Measurements from ENCODE around the gene SEC14L5.
A peak's percentile ranks its signal among the peaks of the same experiment; 100 is the strongest.
"Not testable (repeated sequence)": the region's sequence is repeated elsewhere in the genome, so short reads cannot be mapped to it uniquely, and the experiment has no call there.

SEC14L5 gene

DNA sequence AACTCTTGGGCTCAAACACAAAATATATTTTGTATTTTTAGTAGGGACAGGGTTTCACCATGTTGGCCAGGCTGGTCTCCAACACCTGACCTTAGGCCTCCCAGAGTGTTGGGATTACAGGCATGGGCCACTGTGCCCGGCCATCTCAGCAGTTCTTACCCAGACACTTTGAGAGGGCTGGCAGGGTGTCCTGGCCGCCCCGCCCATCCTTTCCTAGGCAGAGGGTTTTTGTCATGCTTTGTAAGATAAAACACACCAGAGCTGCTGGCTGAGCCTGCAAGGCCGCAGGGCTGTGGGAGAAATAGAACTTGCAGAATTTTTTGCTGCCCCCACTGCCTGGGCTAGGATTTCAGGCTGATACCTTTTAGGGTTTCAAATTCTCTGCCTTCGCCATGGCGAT lies 29.9 kb upstream of the SEC14L5 start:
- no peak overlapping the region for H3K4me3 ChIP-seq (ENCODE audit: low read length in 2 of 2)
- no peaks in the 10 kb centered on the region for H3K36me3 ChIP-seq (ENCODE audit: control insufficient read depth in 2 of 2, insufficient read depth in 2 of 2, low read length in 2 of 2)
- peaks cover 0 to 5% of the 10 kb centered on the region in 2 donors for H3K9me3 ChIP-seq (ENCODE audit: control insufficient read depth in 2 of 2, low read length in 2 of 2)
- H3K4me1 ChIP-seq (ENCODE audit: control insufficient read depth in 2 of 2, insufficient read depth in 2 of 2, low read length in 2 of 2), result no peaks in the 10 kb centered on the region
- H3K9ac ChIP-seq (ENCODE audit: low read depth in 1 of 2, low read length in 2 of 2), result no peak overlapping the region
- no peaks in the 10 kb centered on the region for H3K27me3 ChIP-seq (ENCODE audit: control insufficient read depth in 2 of 2, insufficient read depth in 2 of 2, low read length in 2 of 2)
- H3K27ac ChIP-seq (ENCODE audit: low read depth in 2 of 2, low read length in 2 of 2), result no peak overlapping the region

DNA sequence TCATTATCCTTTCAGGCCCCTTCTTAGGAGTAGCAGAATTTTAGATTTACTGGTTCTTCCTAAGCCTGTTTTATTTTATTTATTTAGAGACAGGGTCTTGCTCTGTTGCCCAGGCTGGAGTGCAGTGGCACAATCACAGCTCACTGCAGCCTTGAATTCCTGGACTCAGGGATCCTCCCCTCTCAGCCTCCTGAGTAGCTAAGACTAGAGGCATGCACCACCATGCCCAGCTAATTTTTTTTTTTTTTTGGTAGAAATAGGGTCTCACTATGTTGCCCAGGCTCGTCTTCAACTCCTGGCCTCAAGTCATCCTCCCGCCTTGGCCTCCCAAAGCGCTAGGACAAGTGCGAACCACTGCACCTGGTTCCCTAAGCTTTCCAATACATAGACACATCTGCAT lies 28.5 kb upstream of the SEC14L5 start:
- not testable (repeated sequence) for H3K9me3 ChIP-seq (ENCODE audit: control insufficient read depth in 2 of 2, low read length in 2 of 2); H3K4me1 ChIP-seq (ENCODE audit: control insufficient read depth in 2 of 2, insufficient read depth in 2 of 2, low read length in 2 of 2); H3K4me3 ChIP-seq (ENCODE audit: low read length in 2 of 2); H3K27ac ChIP-seq (ENCODE audit: low read depth in 2 of 2, low read length in 2 of 2); H3K9ac ChIP-seq (ENCODE audit: low read depth in 1 of 2, low read length in 2 of 2); H3K27me3 ChIP-seq (ENCODE audit: control insufficient read depth in 2 of 2, insufficient read depth in 2 of 2, low read length in 2 of 2); H3K36me3 ChIP-seq (ENCODE audit: control insufficient read depth in 2 of 2, insufficient read depth in 2 of 2, low read length in 2 of 2)

- peaks cover 0 to 4% of the 10 kb centered on the region in 2 donors for H3K4me1 ChIP-seq (ENCODE audit: control insufficient read depth in 2 of 2, insufficient read depth in 2 of 2, low read length in 2 of 2)
- H3K4me3 ChIP-seq (ENCODE audit: low read length in 2 of 2), result no peak overlapping the region
- no peak overlapping the region for H3K9ac ChIP-seq (ENCODE audit: low read depth in 1 of 2, low read length in 2 of 2)
- no peaks in the 10 kb centered on the region for H3K36me3 ChIP-seq (ENCODE audit: control insufficient read depth in 2 of 2, insufficient read depth in 2 of 2, low read length in 2 of 2)
- peaks cover 0 to 5% of the 10 kb centered on the region in 2 donors for H3K9me3 ChIP-seq (ENCODE audit: control insufficient read depth in 2 of 2, low read length in 2 of 2)
- no peak overlapping the region for H3K27ac ChIP-seq (ENCODE audit: low read depth in 2 of 2, low read length in 2 of 2)
- H3K27me3 ChIP-seq (ENCODE audit: control insufficient read depth in 2 of 2, insufficient read depth in 2 of 2, low read length in 2 of 2), result no peaks in the 10 kb centered on the region
Measured at GRCh38 chr16:4931381-4931780, 26.7 kb upstream of the SEC14L5 start.

DNA sequence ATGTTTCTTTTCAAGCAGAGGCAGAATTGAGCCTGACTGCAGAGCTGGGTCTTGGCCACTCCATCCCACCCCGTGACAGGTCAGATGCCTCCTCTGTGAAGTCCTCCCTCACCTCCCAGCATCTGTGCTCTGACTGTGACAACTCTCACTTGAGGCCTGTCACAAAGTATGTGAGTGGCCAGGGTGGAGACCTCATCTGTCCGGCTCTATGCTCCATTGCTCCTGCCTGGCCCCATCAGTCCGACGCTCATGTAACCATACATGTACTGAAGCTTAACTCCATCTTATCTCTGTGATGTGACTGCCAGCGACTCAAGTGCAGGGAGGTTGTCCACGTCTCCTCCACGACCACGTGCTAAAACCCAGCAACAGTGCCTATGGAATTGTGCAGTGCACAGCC lies 24.7 kb upstream of the SEC14L5 start:
- Histone ChIP-seq H3K9ac (ENCODE audit: low read depth in 1 of 2, low read length in 2 of 2) (no peak overlapping the region), H3K27me3 (ENCODE audit: control insufficient read depth in 2 of 2, insufficient read depth in 2 of 2, low read length in 2 of 2) (no peaks in the 10 kb centered on the region), H3K27ac (ENCODE audit: low read depth in 2 of 2, low read length in 2 of 2) (no peak overlapping the region), H3K36me3 (ENCODE audit: control insufficient read depth in 2 of 2, insufficient read depth in 2 of 2, low read length in 2 of 2) (no peaks in the 10 kb centered on the region), H3K9me3 (ENCODE audit: control insufficient read depth in 2 of 2, low read length in 2 of 2) (no peaks in the 10 kb centered on the region), H3K4me1 (ENCODE audit: control insufficient read depth in 2 of 2, insufficient read depth in 2 of 2, low read length in 2 of 2) (peaks cover 4 to 13% of the 10 kb centered on the region in 2 donors), H3K4me3 (ENCODE audit: low read length in 2 of 2) (no peak overlapping the region)

- H3K9ac ChIP-seq (ENCODE audit: low read depth in 1 of 2, low read length in 2 of 2), result no peak overlapping the region
- no peak overlapping the region for H3K27ac ChIP-seq (ENCODE audit: low read depth in 2 of 2, low read length in 2 of 2)
- no peaks in the 10 kb centered on the region for H3K9me3 ChIP-seq (ENCODE audit: control insufficient read depth in 2 of 2, low read length in 2 of 2)
- H3K4me1 ChIP-seq (ENCODE audit: control insufficient read depth in 2 of 2, insufficient read depth in 2 of 2, low read length in 2 of 2), result peaks cover 4 to 13% of the 10 kb centered on the region in 2 donors
- H3K36me3 ChIP-seq (ENCODE audit: control insufficient read depth in 2 of 2, insufficient read depth in 2 of 2, low read length in 2 of 2), result no peaks in the 10 kb centered on the region
- H3K27me3 ChIP-seq (ENCODE audit: control insufficient read depth in 2 of 2, insufficient read depth in 2 of 2, low read length in 2 of 2), result no peaks in the 10 kb centered on the region
- no peak overlapping the region for H3K4me3 ChIP-seq (ENCODE audit: low read length in 2 of 2)
Measured at GRCh38 chr16:4933871-4934395, 24.2 kb upstream of the SEC14L5 start.

GRCh38 chr16:4934591-4934990 lies 23.5 kb upstream of the SEC14L5 start:
- peaks cover 4 to 13% of the 10 kb centered on the region in 2 donors for H3K4me1 ChIP-seq (ENCODE audit: control insufficient read depth in 2 of 2, insufficient read depth in 2 of 2, low read length in 2 of 2)
- H3K36me3 ChIP-seq (ENCODE audit: control insufficient read depth in 2 of 2, insufficient read depth in 2 of 2, low read length in 2 of 2), result no peaks in the 10 kb centered on the region
- no peak overlapping the region for H3K27ac ChIP-seq (ENCODE audit: low read depth in 2 of 2, low read length in 2 of 2)
- H3K27me3 ChIP-seq (ENCODE audit: control insufficient read depth in 2 of 2, insufficient read depth in 2 of 2, low read length in 2 of 2), result no peaks in the 10 kb centered on the region
- no peak overlapping the region for H3K9ac ChIP-seq (ENCODE audit: low read depth in 1 of 2, low read length in 2 of 2)
- H3K9me3 ChIP-seq (ENCODE audit: control insufficient read depth in 2 of 2, low read length in 2 of 2), result no peaks in the 10 kb centered on the region
- no peak overlapping the region for H3K4me3 ChIP-seq (ENCODE audit: low read length in 2 of 2)

- Histone ChIP-seq H3K9me3 (ENCODE audit: control insufficient read depth in 2 of 2, low read length in 2 of 2) (no peaks in the 10 kb centered on the region), H3K27ac (ENCODE audit: low read depth in 2 of 2, low read length in 2 of 2) (no peak overlapping the region), H3K36me3 (ENCODE audit: control insufficient read depth in 2 of 2, insufficient read depth in 2 of 2, low read length in 2 of 2) (no peaks in the 10 kb centered on the region), H3K27me3 (ENCODE audit: control insufficient read depth in 2 of 2, insufficient read depth in 2 of 2, low read length in 2 of 2) (no peaks in the 10 kb centered on the region), H3K4me3 (ENCODE audit: low read length in 2 of 2) (no peak overlapping the region), H3K4me1 (ENCODE audit: control insufficient read depth in 2 of 2, insufficient read depth in 2 of 2, low read length in 2 of 2) (peaks cover 4 to 13% of the 10 kb centered on the region in 2 donors), H3K9ac (ENCODE audit: low read depth in 1 of 2, low read length in 2 of 2) (no peak overlapping the region)
Measured at GRCh38 chr16:4935241-4935855, 22.8 kb upstream of the SEC14L5 start.

DNA sequence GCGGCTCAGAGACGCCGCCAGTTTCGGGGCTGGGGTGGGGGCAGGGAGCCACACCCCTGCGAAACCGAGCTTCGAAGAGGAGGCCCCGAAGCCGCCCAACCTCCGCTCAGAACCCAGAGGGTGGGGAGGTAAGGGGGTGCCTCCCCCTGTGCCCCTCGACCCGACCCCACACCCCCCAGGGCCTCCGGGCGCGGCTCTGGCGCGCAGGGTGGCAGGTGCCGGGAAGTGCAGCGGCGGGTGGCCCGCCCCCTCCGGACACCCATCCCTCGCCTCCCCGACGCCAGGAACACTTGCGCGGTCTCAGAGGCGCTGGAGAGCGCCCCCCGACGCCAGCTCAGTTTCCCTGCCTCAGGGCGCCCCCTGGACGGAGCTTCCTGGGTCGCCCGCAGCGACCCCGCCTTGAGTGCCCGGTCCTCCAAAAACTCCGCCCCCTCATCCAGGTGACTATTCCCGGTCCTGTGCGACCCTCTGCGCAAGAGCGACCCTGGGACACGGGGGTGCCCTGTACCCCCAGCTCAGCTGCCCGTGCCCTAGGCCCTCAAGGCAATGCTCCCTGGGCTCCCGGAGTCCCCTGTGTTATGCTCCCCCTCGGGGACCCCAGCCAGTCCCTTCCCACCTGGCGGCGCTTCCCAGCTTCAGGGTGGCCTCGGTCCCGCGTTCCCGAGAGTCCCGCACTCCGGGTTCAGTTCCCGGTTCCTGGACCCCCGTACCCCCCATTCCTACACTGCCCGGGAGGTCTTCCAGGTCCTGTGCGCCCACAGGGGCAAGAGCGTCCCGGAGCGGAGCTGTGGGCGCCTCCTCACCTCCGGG lies 21.7 kb upstream of the SEC14L5 start:
- Histone ChIP-seq H3K36me3 (ENCODE audit: control insufficient read depth in 2 of 2, insufficient read depth in 2 of 2, low read length in 2 of 2) (no peaks in the 10 kb centered on the region), H3K4me3 (ENCODE audit: low read length in 2 of 2) (peak overlapping the region; percentile 69 to 78), H3K9ac (ENCODE audit: low read depth in 1 of 2, low read length in 2 of 2) (peak overlapping the region; percentile 63 to 65), H3K27ac (ENCODE audit: low read depth in 2 of 2, low read length in 2 of 2) (peak overlapping the region; percentile 77), H3K27me3 (ENCODE audit: control insufficient read depth in 2 of 2, insufficient read depth in 2 of 2, low read length in 2 of 2) (no peaks in the 10 kb centered on the region), H3K4me1 (ENCODE audit: control insufficient read depth in 2 of 2, insufficient read depth in 2 of 2, low read length in 2 of 2) (peaks cover 4 to 13% of the 10 kb centered on the region in 2 donors), H3K9me3 (ENCODE audit: control insufficient read depth in 2 of 2, low read length in 2 of 2) (no peaks in the 10 kb centered on the region)

DNA sequence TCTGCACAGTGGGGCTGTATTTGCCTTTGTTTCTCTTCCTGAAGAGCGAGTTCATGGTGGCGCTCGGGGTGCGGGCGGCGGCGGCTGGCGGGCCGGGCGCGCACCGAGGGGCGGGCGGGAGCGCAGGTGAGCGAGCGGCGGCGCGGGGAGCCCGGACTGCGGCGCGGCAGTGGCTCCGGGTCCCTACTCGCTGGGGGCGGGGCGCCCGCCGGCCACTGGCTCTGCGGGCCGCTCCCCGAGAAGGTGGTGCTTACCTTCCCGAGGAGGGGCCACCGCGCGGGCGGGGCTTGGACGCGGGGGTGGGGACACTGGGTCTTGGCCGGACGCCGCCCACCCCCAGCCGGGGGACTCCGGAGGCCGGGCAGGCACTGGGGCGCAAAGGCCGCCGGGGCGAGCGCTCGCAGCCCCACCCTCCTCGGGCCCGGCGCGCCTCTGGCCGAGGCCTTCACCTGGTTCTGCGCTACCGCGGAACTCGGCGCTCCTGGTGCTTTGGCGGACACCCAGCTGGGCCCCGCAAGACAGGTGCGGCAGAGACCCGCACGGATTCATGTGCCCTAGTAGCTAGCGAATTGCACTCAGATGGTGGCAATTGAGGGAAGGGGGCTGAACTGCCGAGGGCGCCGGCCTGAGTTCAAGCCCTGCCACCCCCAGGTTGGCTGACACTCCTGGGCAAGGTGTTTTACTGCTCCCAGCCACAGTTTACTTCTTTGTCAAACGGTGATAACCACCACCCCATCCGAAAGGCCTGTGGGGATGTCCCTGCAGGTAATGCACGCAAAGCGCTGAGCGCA lies 20.9 kb upstream of the SEC14L5 start, which contains the start of gene PPL:
Gene PPL, minus strand, starts transcription at position 158 of the 791 bp plus-strand sequence. Its CDS starts 103 bp downstream, at position 55.
- H3K9me3 ChIP-seq (ENCODE audit: control insufficient read depth in 2 of 2, low read length in 2 of 2), result no peaks in the 10 kb centered on the region
- peaks cover 4 to 13% of the 10 kb centered on the region in 2 donors for H3K4me1 ChIP-seq (ENCODE audit: control insufficient read depth in 2 of 2, insufficient read depth in 2 of 2, low read length in 2 of 2)
- peak within 1 kb of the TSS; percentile 69 to 78 for H3K4me3 ChIP-seq (ENCODE audit: low read length in 2 of 2)
- peak within 1 kb of the TSS; percentile 77 to 90 for H3K27ac ChIP-seq (ENCODE audit: low read depth in 2 of 2, low read length in 2 of 2)
- no peaks in the 10 kb centered on the region for H3K36me3 ChIP-seq (ENCODE audit: control insufficient read depth in 2 of 2, insufficient read depth in 2 of 2, low read length in 2 of 2)
- H3K27me3 ChIP-seq (ENCODE audit: control insufficient read depth in 2 of 2, insufficient read depth in 2 of 2, low read length in 2 of 2), result no peaks in the 10 kb centered on the region
- peak within 1 kb of the TSS; percentile 65 for H3K9ac ChIP-seq (ENCODE audit: low read depth in 1 of 2, low read length in 2 of 2)

Measured in mucosa of rectum (tissue), 2 donors.